ENCODE results near the gene KCNQ1.

DNA sequence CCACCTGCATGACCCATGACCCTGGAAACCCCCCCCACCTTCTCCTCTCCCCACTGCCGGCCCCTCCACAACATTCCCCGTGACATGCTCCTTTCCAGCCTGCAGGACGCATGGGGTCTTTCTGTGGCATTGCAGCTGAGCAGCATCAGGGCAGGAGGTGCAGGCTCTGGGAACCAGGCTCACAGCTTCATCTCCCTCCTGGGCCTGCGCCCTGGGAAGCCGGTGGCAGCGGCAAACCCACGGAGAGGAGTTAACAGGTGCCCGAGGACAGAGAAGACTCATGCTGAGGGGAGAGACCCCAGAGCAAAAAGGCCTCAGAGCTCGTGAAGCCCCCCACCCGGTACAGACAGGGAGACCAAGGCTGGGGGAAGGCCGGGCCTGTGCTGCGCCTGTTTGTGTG lies 408.6 kb downstream of the KCNQ1 start:
- TF ChIP-seq, protein P1, sequence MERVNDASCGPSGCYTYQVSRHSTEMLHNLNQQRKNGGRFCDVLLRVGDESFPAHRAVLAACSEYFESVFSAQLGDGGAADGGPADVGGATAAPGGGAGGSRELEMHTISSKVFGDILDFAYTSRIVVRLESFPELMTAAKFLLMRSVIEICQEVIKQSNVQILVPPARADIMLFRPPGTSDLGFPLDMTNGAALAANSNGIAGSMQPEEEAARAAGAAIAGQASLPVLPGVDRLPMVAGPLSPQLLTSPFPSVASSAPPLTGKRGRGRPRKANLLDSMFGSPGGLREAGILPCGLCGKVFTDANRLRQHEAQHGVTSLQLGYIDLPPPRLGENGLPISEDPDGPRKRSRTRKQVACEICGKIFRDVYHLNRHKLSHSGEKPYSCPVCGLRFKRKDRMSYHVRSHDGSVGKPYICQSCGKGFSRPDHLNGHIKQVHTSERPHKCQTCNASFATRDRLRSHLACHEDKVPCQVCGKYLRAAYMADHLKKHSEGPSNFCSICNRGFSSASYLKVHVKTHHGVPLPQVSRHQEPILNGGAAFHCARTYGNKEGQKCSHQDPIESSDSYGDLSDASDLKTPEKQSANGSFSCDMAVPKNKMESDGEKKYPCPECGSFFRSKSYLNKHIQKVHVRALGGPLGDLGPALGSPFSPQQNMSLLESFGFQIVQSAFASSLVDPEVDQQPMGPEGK (CRISPR knock-in tag; IDR thresholded peaks at IDR 0.05; ENCODE audit: borderline replicate concordance) = no peak
- TF ChIP-seq PPARA (CRISPR knock-in tag; IDR thresholded peaks at IDR 0.05; ENCODE audit: borderline replicate concordance) (no peak), RARB (CRISPR knock-in tag; IDR thresholded peaks at IDR 0.05) (no peak)

All from SK-N-SH treated with all-trans-retinoic acid at 6 μM for 48 hours (cell line).